Muscle of back (tissue), 11 donors: ENCODE data around the gene TERF2IP. TPM values are rescaled to one million over a fixed set of nuclear protein-coding genes. Genes with fewer than 3 reads are reported as not detected.

Experiments
- DNase-seq, 3 donors: peaks; one replicate each; pipeline versions ENCODE4 v3.0.0 to v3.0.0-alpha.2; 2013
- polyA plus RNA-seq, 10 donors: library from polyadenylated mRNA; unstranded; fragments of 120-200 nt; gene quantifications; one replicate each; pipeline ENCODE4 v1.2.1, GENCODE V29; 2013; ENCODE audit not compliant: insufficient read length in 10 of 10

Gene TERF2IP
- polyA plus RNA-seq, 10 donors: 55.4 to 71.4 (median 63.1) TPM

DNA sequence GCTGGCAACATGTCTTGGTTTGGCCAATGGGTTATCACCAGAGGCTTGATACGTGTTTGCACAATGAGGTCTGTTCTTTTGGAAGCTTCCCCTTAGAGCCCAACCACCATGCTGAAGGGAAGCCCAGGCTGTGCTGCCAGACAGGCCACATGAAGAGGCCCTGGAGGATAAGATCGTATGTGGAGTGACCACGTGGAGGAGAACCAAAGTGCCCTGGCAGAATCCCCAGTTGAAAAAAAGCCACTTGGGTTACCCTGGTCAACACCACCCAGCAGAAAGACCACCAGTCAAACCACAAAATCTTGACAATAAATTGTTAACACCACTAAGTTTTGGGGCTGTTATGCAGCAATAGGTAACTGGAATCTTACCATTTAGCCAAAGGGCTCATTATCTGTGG, 17.5 kb upstream of the TERF2IP start:
- no peak for DNase-seq

- no peak for DNase-seq
Measured at GRCh38 chr16:75632857-75633256, 14.7 kb upstream of the TERF2IP start.

GRCh38 chr16:75635036-75635435, 12.5 kb upstream of the TERF2IP start:
- DNase-seq: no peak

DNA sequence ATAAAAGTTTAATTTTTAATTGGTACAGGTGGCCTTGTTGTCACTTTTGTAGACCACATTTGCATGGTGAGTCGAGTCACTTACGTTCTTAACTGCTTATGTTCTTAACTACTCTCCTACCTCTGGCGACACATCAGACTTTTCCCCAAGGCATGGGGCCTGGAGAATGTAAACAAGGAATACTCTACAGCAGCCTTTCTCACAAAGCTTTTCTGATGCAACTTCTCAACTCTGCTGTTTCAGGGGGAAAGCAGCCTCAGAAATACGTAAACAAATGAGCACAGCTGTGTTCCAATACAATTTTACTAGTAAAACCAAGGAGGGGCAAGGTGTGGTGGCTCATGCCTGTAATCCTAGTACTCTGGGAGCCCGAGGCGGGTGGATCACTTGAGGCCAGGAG, 7.0 kb upstream of the TERF2IP start:
- DNase-seq: no peak

GRCh38 chr16:75644240-75645012, 3.1 kb upstream of the TERF2IP start:
- no peak for DNase-seq

DNA sequence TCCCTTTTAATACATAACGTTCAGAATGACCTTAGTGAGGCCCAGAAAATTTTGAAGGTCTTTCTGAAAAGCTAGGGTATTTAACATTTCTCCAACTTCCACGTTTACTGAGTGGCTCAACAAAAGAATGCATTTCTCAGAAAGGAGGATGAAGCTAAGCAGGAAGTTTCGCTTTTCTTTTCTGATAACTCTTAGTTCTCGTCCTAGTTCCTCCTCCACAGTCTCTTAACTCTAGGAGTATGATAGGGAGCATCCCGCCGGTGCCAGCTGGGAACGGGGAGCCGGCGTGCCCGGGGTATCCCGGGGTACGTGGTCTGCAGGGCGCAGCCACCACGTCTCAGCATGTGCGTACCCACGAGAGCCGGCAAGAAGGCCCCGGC, 471 bp upstream of the TERF2IP start:
- DNase-seq: peak in 1 of 3 donors; percentile 6

DNA sequence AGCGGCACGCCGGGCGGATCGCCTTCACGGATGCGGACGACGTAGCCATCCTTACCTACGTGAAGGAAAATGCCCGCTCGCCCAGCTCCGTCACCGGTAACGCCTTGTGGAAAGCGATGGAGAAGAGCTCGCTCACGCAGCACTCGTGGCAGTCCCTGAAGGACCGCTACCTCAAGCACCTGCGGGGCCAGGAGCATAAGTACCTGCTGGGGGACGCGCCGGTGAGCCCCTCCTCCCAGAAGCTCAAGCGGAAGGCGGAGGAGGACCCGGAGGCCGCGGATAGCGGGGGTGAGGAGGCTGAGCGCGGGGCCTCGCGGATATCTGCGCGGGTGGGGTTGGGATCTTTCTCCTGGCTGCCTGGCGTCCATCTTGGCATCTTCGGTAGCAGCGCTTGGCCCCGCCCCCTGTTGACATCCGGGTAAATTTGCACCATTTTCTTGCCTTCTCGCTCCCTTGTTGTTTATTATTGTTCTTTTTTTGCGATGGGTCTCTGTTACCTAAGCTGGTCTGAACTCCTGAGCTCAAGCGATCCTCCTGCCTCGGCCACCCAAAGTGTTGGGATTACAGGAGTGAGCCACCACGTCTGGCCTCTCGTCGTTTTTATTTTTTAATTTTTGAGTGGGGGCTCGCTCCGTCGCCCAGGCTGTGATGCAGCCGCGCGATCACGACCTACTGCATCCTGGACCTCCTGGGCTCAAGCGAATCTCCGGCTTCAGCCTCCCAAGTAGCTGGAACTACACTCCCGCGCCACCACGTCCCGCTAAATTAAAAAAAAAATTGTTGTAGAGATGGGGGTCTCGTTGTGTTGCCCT, 898 bp downstream of the TERF2IP start:
- DNase-seq: peak; percentile 75 to 96 (median 90)

- no peak for DNase-seq
Measured at GRCh38 chr16:75653922-75654321, 6.3 kb downstream of the TERF2IP start.

DNA sequence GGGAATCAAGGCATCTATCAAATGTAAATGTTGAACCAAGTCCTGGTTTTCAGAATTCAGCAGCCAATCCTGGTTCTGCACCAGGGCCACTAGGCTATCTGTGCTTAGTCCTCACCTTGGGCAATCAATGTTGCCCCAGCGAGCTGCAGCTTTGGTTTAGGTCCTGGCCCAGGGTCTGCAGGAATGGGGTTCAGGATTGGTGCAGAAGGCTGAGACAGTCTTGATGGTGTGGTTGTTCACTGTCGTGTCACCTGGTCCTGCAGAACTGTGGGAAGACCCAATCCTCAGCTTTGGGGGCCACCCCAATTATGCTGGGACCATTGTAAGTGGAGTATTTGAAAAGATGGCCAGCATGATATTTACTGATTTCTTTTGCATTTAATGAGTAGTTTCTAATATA, 10.6 kb downstream of the TERF2IP start:
- no peak for DNase-seq

DNA sequence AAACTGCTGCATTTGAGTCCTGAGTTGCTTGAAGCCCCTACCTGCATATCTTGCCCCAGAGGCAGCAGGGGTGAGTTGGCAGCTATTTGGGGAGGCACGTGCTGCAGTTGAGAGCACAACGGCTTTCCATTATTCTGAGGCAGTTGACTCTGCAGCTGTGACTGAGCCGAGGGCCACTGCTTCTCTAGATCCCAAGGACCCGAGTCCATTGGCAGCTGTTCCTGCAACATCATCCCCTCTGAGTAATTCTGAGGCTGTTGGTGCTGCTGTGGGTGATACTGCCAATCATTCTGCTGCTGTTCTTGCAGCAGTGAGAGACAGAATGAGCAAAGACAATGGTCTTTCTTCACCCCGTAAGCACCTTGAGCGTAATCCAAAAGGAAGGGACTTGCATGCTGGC, 12.7 kb downstream of the TERF2IP start:
- no peak for DNase-seq

GRCh38 chr16:75660726-75661302, 13.2 kb downstream of the TERF2IP start:
- no peak for DNase-seq

DNA sequence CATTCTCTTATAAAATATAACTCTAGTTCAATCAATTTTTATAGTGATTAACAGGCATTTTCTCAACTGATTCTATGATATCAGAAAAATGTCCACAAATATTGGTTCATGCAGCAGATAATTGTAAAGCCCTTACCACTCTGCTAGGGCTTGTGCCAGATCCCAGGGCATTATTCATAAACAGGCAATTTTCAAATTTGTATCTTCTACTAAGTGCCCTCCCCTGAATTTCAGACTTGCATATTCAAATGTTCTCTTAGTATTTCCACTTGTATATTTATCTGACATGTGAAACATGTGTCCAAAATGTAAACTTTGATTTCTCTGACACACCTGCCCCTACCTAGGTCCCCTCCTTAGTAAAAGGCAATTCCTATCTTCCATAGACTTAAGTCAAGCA, 19.9 kb downstream of the TERF2IP start:
- no peak for DNase-seq

GRCh38 chr16:75676909-75677308, 29.3 kb downstream of the TERF2IP start, which contains the start of gene CPHXL2:
Gene CPHXL2, minus strand, starts transcription at chr16:75677009. Its CDS starts 10 bp downstream, at chr16:75676999.
- no peak for DNase-seq

GRCh38 chr16:75679366-75679765, 31.8 kb downstream of the TERF2IP start:
- no peak for DNase-seq

- DNase-seq: no peak
Measured at GRCh38 chr16:75682308-75682707, 34.7 kb downstream of the TERF2IP start.

GRCh38 chr16:75687361-75687760, 39.8 kb downstream of the TERF2IP start:
- no peak for DNase-seq

DNA sequence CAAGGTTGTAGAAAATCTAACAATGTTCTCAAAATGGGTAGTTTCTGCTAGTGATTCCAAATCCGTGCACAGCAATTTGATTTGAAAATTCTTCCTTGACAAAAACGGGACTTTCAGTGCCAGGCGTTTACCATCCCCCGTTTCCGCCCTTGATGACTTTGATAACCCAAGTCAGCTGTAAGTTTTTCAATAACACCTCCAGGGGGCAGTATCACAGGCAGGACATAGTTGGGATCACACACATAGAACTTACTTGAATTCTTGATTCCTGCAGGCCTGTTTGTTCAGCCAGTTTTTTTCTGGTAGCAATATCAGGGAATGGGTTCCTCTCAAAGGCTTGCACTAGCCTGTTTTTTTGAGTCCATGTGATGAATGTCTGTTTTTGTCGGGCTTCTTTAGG, 48.1 kb downstream of the TERF2IP start:
- no peak for DNase-seq

DNA sequence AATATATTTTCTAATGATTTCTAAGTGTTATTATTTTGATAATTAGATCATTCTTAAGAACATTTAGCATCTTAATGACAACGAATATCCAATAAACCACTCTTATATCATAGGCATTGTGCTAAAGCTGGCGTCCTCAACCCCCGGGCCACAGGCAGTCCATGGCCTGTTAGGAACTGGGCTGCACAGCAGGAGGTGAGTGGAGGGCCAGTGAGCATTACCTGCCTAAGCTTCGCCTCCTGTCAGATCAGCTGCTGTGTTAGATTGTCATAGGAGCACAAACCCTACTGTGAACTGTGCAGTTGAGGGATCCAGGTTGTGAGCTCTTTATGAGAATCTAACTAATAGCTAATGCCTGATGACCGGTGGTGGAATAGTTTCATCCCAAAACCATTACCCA, 50.0 kb downstream of the TERF2IP start:
- no peak for DNase-seq

DNA sequence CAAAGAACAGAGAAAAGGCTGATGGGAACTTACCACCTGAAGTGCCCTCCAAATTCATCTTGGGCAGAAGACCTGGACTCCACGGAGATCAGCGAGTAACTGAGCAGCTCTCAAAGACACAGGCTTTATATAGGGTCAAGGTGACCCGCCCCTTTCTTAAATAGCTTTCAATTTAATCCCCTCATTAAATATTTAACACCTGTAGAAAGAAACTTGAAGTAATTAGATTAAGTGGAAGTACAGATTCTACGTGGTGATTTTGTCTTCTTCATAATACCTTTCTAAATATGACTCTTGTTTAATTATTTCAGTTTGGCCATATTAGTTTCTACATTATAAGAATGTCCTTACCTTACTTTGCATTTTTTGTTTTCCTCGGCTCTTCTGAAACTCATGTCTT, 53.8 kb downstream of the TERF2IP start, which contains the start of gene DUXB:
TSS of gene DUXB (minus strand) at position 101 of the 400 bp plus-strand sequence. CDS start at position 58, 43 bp downstream.
- DNase-seq: no peak

DNA sequence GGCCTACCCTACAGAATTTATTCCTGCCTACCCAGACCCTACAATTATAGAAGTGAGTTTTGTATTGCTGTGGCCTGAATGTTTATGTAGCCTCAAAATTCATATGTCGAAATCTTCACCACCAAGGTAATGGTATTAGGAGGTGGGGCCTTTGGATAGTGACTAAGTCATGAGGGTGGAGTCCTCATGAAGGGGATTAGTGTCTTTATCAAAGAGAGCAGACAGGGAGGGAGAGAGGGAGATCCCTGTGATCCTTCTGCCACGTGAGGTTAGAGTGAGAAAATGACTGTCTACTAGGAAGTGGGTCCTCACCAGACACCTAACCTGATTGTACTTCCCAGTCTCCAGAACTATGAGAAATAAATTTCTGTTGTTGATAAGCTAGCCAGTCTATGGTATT, 54.7 kb downstream of the TERF2IP start:
- DNase-seq: no peak

DNA sequence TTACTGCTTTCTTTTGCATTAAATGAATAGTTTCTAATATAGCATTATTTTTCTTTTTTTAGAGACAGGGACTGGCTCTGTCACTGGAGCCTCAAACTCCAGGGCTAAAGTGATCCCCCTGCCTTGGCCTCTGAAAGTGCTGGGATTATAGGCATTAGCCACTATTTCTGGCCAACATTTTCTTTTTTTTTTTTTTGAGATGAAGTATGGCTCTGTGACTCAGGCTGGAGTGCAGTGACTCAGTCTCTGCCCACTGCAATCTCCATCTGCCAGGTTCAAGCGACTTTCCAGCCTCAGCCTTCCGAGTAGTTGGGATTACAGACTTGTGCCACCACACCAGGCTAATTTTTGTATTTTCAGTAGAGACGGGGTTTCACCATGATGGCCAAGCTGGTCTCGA, 55.7 kb downstream of the TERF2IP start:
- no peak for DNase-seq
